NCI-H1417 (cell line): Measurements from ENCODE around the gene A1CF.
"Not testable (repeated sequence)": the region's sequence is repeated elsewhere in the genome, so short reads cannot be mapped to it uniquely, and the experiment has no call there.

Experiments
- DNase-seq, 3 experiments: peaks; one replicate each; lab custom pipeline; 2025; lab: John Stamatoyannopoulos, UW

The A1CF gene

DNA sequence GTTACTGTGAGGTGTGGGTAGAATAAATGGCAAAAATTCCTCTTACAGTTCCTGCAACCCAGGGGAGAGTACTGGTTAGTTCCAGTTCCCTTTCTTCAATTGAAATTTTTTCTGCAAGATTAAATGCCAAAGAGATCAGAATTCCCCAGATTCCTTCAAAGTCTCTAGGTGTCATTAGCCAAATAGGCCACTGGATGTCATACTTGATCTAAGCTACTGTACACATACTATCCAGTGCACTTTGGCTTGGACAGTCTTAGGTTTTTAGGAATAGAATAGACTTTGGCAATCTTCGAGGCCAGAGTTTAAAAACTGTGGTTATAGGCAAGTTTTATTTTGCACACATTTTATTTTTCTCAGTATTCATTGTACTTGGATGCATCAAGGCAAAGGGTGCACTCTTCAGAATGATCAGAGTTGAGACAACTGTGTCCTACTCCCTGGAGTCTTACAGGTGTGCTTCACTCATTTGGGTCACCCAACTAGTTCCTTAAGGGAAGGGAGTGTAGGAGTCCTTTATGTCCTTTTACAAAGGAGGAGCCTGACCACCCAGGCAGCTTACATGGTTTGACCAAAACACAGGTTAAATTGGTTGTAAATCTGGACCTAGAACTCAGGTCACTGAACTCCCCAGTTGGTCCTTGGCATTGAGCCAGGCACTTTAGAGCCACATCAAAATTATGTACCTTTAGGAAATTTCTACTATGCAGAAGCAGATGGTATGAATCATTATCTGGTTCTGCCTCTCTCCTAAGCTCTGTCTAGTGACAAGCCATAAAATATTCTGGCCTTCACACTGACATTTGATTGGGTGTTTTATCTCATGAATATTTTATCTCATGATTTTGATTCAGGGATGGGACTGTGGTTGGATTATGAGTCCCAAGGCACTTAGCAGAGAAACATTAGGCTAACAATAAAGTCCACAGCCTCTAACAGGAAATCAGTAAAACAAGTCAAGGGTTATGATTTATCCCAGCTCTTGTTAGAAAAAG lies 96.2 kb downstream of the A1CF start:
- DNase-seq, result peak in 1 of 3 experiments; percentile 31

DNA sequence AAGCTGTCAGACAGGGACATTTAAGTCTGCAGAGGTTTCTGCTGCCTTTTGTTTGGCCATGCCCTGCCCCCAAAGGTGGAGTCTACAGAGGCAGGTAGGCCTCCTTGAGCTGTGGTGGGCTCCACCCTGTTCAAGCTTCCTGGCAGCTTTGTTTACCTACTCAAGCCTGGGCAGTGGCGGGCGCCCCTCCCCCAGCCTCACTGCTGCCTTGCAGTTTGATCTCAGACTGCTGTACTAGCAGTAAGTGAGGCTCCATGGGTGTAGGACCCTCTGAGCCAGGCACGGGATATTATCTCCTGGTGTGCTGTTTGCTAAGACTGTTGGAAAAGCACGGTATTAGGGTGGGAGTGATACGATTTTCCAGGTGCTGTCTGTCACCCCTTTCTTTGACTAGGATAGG lies 97.5 kb downstream of the A1CF start:
- DNase-seq, result peak in 1 of 3 experiments; percentile 3

DNA sequence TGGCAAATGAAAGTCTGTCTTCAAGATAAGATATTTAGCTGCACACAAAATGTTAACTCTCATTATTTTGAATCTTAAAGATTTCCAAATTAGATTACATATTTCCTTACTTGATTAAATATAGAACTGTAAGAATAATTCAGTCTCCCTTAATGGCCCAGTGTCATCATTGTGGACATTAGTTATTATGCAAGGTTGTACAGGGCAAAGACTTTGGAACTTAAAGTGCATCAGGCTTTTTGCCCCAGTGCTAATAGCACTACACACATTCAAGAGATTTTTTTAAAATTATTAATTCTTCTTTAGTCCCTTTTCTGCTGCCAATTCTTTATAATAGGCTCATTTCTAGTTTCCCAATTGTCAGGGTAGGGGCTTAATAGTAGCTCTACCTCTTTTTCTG lies 103.4 kb downstream of the A1CF start:
- not testable (repeated sequence) for DNase-seq

DNA sequence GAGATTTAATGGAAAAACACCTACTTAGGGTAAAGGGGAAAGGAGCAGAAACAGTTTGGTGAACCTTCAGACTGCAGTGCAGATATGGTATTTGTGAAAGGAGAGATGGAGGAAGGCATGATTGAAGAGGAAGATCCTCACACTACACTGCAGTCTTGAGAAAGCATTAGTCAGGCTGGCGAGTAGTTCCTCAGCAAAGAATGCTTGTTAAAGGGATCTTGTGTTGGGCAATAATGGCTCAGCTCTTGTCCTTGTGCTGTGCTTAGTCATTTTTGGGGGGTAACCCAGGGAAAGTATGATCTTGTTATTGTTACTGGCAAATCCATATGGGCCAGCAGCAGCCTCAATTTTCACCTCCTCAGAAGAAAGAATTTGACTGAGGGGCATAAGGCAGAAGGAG lies 105.4 kb downstream of the A1CF start:
- not testable (repeated sequence) for DNase-seq

DNA sequence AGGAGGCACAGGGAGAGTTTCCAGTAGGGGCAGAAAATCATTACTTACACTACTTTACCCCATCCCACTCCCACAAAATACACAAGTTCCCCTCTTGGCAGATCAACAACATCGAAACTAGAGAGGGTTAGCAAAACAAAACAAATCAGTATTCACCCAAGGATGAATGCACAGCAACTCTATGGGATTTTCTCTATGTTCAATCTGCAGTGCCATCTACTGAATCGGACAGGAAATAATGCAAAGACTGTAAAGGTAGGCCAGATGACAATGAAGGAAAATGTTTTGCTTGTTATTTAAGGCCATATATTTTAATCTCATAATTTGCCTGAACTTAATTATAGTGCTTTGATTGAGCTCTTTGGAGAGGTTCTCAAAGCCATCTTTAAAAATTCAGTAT lies 110.6 kb downstream of the A1CF start:
- not testable (repeated sequence) for DNase-seq

DNA sequence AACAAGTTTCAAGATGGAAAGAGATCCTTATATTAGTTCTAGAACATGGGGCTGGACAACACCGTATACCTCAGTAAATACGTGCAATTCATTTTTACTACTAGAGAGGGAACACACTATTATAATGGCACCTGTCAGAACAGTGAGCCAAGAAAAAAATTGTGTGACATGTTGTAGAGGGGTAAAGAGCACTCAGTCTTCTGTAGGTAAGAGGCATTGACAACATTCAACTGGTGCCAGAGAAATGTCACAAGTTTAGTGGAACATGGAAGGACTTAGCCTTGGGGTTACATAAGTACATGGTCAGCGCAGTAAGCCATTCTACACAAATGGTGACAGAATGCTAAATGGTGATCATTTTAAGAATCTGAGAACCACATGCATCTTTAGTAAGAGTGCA lies 113.4 kb downstream of the A1CF start:
- not testable (repeated sequence) for DNase-seq

DNA sequence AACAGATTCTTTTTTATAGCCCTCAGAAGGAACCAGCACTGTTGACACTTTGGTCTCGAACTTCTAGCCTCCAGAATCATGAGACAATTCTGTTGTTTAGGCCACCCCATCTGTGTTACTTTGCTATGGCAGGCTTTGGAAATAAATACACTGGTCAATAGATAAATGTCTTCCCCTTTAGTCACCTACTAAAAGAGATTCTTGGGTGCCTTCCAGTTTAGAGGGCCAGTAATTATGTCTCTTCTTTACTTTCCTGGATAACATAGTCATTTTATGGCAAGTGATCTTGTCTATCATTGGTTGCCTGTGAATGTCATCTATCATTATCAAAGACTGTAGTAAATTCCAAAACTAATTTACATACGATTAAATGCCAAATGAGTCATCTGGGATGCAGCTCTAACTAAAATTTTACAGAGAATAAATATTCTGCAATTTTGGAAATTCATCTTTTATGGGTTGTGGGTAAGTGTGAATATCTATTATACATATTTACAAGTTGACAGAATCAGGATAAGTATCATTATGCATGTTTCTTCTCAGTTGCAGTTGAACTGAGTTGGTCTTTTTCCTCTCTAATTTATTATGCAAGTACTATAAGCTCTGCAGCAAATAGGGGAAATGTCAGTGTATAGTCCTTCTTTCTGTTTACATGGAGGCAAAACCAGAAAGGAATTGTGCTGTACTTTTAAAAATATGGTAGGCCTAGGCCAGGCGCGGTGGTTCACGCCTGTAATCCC lies 118.5 kb downstream of the A1CF start:
- DNase-seq, result not testable (repeated sequence)
